ENCODE measurements around the gene RFNG. TPM values are rescaled to one million over a fixed set of nuclear protein-coding genes. Genes with fewer than 3 reads are reported as not detected.

Gene RFNG
- polyA plus RNA-seq, 1 donor (not counting 4 experiments of a cell fraction or from before 2014, with no cell fraction given): 10.2 TPM

GRCh38 chr17:82078433-82078832 is 26.8 kb upstream of the RFNG start:
- DNase-seq (ENCODE audit: low read depth, low spot score): no peak
- H2AFZ ChIP-seq (ENCODE audit: control insufficient read depth, low read length): no peak overlapping the region
- peaks cover 15% of the 10 kb centered on the region for H4K20me1 ChIP-seq (ENCODE audit: control insufficient read depth, extremely low read depth, insufficient read depth, low read length)
- H3K9ac ChIP-seq (ENCODE audit: control insufficient read depth, extremely low read depth, insufficient read depth, low read length): no peak overlapping the region
- no peak for FAIRE-seq
- no peaks in the 10 kb centered on the region for H3K4me1 ChIP-seq (ENCODE audit: control insufficient read depth, extremely low read depth, insufficient read depth, low read length)
- H3K27ac ChIP-seq (ENCODE audit: control insufficient read depth, insufficient read depth, low read length): no peak overlapping the region
- no peak overlapping the region for H3K4me2 ChIP-seq (ENCODE audit: control insufficient read depth, extremely low read depth, insufficient read depth, low read depth, low read length)
- no peaks in the 10 kb centered on the region for H3K9me1 ChIP-seq (ENCODE audit: control insufficient read depth, extremely low read depth, insufficient read depth, low read length)
- no peak for TF ChIP-seq EZH2 (IDR thresholded peaks at IDR 0.05; ENCODE audit: low read length)
- no peaks in the 10 kb centered on the region for H3K9me3 ChIP-seq (ENCODE audit: control insufficient read depth, low read depth, low read length)
- H3K79me2 ChIP-seq (ENCODE audit: control insufficient read depth, insufficient read depth, low read length): no peaks in the 10 kb centered on the region
- H3K27me3 ChIP-seq (ENCODE audit: control insufficient read depth, extremely low read depth, insufficient read depth, low read length): no peaks in the 10 kb centered on the region
- H3K4me3 ChIP-seq (ENCODE audit: control insufficient read depth in 2 of 3, extremely low read depth in 1 of 3, insufficient read depth in 2 of 3, low read depth in 1 of 3, low read length in 3 of 3): no peak overlapping the region
- peaks cover 37 to 40% of the 10 kb centered on the region in 2 experiments for H3K36me3 ChIP-seq (ENCODE audit: control insufficient read depth in 2 of 2, extremely low read depth in 1 of 2, insufficient read depth in 2 of 2, low read length in 2 of 2)
- dilution Hi-C loops (cut with MboI; ENCODE audit: extremely low pct_ligation_motif_present, low sequenced_read_pairs): no loop called here

DNA sequence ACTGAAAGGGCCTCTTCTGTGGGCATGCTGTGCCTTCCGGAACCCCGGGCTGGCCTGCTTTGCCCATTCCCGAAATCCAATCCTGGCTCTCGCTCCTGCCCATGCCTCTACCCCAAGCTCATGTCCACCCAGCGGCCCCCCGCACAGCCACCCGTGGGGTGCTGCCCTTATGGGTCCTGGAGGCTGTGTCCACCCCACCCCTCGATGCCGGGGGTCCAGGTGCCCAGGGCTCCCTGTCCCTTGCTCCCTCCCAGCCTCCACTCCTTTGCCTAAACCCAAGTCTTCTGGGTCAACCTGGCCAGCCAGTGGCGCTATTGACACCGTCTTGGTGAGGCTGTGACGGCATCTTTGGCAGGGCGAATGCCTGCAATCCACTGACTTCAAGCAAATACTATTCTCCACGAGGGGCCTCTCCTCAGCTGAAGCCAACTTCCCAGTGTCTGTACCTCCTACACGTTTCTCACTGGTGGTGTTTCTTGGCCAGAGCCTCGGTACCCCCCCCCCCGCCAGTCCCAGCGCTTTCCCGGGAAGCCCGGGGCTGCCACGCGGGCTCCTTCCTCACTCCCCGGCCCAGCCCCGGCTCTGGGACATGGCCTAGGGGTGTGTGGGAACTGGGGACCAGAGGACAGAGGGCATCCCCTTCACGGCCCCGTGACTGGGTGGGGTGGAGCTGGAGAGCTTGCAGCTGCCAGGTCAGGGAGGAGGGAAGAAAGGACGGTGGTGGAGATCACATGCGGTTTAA is 26.2 kb upstream of the RFNG start:
- no peaks in the 10 kb centered on the region for H3K9me3 ChIP-seq (ENCODE audit: control insufficient read depth, low read depth, low read length)
- FAIRE-seq (no peak), DNase-seq (ENCODE audit: low read depth, low spot score) (no peak)
- dilution Hi-C loops (cut with MboI; ENCODE audit: extremely low pct_ligation_motif_present, low sequenced_read_pairs): no loop called here
- H3K27me3 ChIP-seq (ENCODE audit: control insufficient read depth, extremely low read depth, insufficient read depth, low read length): no peaks in the 10 kb centered on the region
- no peak overlapping the region for H3K9ac ChIP-seq (ENCODE audit: control insufficient read depth, extremely low read depth, insufficient read depth, low read length)
- no peaks in the 10 kb centered on the region for H3K79me2 ChIP-seq (ENCODE audit: control insufficient read depth, insufficient read depth, low read length)
- H3K4me2 ChIP-seq (ENCODE audit: control insufficient read depth, extremely low read depth, insufficient read depth, low read depth, low read length): no peak overlapping the region
- no peaks in the 10 kb centered on the region for H3K4me1 ChIP-seq (ENCODE audit: control insufficient read depth, extremely low read depth, insufficient read depth, low read length)
- TF ChIP-seq CTCF (optimal IDR thresholded peaks at IDR 0.05 in 1 of 3, IDR thresholded peaks at IDR 0.05 in 1 of 3, conservative IDR thresholded peaks at IDR 0.05 in 1 of 3; ENCODE audit: extremely low read depth in 1 of 3, insufficient read depth in 2 of 3, low read length in 3 of 3) (no peak), EZH2 (IDR thresholded peaks at IDR 0.05; ENCODE audit: low read length) (no peak)
- H3K9me1 ChIP-seq (ENCODE audit: control insufficient read depth, extremely low read depth, insufficient read depth, low read length): no peaks in the 10 kb centered on the region
- H3K36me3 ChIP-seq (ENCODE audit: control insufficient read depth in 2 of 2, extremely low read depth in 1 of 2, insufficient read depth in 2 of 2, low read length in 2 of 2): peaks cover 30 to 35% of the 10 kb centered on the region in 2 experiments
- H3K4me3 ChIP-seq (ENCODE audit: control insufficient read depth in 2 of 3, extremely low read depth in 1 of 3, insufficient read depth in 2 of 3, low read depth in 1 of 3, low read length in 3 of 3): no peak overlapping the region
- peaks cover 11% of the 10 kb centered on the region for H4K20me1 ChIP-seq (ENCODE audit: control insufficient read depth, extremely low read depth, insufficient read depth, low read length)
- no peak overlapping the region for H2AFZ ChIP-seq (ENCODE audit: control insufficient read depth, low read length)
- no peak overlapping the region for H3K27ac ChIP-seq (ENCODE audit: control insufficient read depth, insufficient read depth, low read length)

Data from keratinocyte (primary cell).